GM19238 (cell line): Measurements from ENCODE around the gene CXorf49B.

Source experiments
- DNase-seq: peaks from one replicate; pipeline ENCODE4 v3.0.0; 2011; ENCODE audit warnings: low spot score; ENCODE audit not compliant: insufficient read length

CXorf49B gene

GRCh38 chrX:71815906-71816156 lies 52.7 kb downstream of the CXorf49B start:
- no peak for DNase-seq
